Measurements from ENCODE around the gene NDFIP2.

DNA sequence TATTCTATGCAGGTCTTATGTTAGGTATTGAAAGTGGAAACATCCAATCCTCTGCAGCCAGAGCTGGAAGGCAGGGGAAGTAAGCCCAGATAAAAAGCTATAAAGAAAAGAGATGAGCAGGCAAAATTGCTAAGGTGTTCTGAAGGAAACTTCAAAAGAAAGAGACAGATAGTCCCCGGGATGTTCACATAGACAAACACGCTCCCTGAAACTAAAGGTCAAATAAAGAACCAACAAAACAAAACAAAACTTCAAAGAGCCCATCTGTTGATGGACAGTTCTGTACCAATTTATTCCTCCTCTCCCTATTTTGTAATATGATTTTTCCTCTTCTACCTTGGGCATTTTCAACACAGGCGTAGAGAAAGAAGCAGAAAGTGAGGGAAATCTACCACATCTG lies 11.3 kb upstream of the NDFIP2 start:
- TF ChIP-seq, protein P1, sequence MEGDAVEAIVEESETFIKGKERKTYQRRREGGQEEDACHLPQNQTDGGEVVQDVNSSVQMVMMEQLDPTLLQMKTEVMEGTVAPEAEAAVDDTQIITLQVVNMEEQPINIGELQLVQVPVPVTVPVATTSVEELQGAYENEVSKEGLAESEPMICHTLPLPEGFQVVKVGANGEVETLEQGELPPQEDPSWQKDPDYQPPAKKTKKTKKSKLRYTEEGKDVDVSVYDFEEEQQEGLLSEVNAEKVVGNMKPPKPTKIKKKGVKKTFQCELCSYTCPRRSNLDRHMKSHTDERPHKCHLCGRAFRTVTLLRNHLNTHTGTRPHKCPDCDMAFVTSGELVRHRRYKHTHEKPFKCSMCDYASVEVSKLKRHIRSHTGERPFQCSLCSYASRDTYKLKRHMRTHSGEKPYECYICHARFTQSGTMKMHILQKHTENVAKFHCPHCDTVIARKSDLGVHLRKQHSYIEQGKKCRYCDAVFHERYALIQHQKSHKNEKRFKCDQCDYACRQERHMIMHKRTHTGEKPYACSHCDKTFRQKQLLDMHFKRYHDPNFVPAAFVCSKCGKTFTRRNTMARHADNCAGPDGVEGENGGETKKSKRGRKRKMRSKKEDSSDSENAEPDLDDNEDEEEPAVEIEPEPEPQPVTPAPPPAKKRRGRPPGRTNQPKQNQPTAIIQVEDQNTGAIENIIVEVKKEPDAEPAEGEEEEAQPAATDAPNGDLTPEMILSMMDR (IDR thresholded peaks at IDR 0.05) = no peak
- TF ChIP-seq, protein P2, sequence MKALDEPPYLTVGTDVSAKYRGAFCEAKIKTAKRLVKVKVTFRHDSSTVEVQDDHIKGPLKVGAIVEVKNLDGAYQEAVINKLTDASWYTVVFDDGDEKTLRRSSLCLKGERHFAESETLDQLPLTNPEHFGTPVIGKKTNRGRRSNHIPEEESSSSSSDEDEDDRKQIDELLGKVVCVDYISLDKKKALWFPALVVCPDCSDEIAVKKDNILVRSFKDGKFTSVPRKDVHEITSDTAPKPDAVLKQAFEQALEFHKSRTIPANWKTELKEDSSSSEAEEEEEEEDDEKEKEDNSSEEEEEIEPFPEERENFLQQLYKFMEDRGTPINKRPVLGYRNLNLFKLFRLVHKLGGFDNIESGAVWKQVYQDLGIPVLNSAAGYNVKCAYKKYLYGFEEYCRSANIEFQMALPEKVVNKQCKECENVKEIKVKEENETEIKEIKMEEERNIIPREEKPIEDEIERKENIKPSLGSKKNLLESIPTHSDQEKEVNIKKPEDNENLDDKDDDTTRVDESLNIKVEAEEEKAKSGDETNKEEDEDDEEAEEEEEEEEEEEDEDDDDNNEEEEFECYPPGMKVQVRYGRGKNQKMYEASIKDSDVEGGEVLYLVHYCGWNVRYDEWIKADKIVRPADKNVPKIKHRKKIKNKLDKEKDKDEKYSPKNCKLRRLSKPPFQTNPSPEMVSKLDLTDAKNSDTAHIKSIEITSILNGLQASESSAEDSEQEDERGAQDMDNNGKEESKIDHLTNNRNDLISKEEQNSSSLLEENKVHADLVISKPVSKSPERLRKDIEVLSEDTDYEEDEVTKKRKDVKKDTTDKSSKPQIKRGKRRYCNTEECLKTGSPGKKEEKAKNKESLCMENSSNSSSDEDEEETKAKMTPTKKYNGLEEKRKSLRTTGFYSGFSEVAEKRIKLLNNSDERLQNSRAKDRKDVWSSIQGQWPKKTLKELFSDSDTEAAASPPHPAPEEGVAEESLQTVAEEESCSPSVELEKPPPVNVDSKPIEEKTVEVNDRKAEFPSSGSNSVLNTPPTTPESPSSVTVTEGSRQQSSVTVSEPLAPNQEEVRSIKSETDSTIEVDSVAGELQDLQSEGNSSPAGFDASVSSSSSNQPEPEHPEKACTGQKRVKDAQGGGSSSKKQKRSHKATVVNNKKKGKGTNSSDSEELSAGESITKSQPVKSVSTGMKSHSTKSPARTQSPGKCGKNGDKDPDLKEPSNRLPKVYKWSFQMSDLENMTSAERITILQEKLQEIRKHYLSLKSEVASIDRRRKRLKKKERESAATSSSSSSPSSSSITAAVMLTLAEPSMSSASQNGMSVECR (CRISPR knock-in tag; IDR thresholded peaks at IDR 0.05; ENCODE audit: borderline replicate concordance) = no peak
- no peak for TF ChIP-seq ZNF317 (CRISPR knock-in tag; IDR thresholded peaks at IDR 0.05; ENCODE audit: borderline replicate concordance, low read depth)
- TF ChIP-seq ESRRA (CRISPR knock-in tag; IDR thresholded peaks at IDR 0.05; ENCODE audit: borderline replicate concordance) = no peak
- TF ChIP-seq, protein P3, sequence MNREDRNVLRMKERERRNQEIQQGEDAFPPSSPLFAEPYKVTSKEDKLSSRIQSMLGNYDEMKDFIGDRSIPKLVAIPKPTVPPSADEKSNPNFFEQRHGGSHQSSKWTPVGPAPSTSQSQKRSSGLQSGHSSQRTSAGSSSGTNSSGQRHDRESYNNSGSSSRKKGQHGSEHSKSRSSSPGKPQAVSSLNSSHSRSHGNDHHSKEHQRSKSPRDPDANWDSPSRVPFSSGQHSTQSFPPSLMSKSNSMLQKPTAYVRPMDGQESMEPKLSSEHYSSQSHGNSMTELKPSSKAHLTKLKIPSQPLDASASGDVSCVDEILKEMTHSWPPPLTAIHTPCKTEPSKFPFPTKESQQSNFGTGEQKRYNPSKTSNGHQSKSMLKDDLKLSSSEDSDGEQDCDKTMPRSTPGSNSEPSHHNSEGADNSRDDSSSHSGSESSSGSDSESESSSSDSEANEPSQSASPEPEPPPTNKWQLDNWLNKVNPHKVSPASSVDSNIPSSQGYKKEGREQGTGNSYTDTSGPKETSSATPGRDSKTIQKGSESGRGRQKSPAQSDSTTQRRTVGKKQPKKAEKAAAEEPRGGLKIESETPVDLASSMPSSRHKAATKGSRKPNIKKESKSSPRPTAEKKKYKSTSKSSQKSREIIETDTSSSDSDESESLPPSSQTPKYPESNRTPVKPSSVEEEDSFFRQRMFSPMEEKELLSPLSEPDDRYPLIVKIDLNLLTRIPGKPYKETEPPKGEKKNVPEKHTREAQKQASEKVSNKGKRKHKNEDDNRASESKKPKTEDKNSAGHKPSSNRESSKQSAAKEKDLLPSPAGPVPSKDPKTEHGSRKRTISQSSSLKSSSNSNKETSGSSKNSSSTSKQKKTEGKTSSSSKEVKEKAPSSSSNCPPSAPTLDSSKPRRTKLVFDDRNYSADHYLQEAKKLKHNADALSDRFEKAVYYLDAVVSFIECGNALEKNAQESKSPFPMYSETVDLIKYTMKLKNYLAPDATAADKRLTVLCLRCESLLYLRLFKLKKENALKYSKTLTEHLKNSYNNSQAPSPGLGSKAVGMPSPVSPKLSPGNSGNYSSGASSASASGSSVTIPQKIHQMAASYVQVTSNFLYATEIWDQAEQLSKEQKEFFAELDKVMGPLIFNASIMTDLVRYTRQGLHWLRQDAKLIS (CRISPR knock-in tag; IDR thresholded peaks at IDR 0.05; ENCODE audit: borderline replicate concordance) = no peak

Data from WTC11 (cell line).